OCI-LY7 (cell line): ENCODE measurements around the gene SOCS7. TPM values are rescaled to one million over a fixed set of nuclear protein-coding genes. Genes with fewer than 3 reads are reported as not detected.

Source experiments
- Bru-seq: library from RNA; stranded (reverse); fragments of 400-500 nt; gene quantifications from one replicate; lab custom pipeline; 2021; lab: Mats Ljungman, UMichigan
- BruChase-seq, 2 experiments: library from RNA; stranded (reverse); fragments of 400-500 nt; gene quantifications; one replicate each; lab custom pipeline; 2021; lab: Mats Ljungman, UMichigan
- BruUV-seq: library from RNA; stranded (reverse); fragments of 400-500 nt; replicated peaks from 2 replicates; lab custom pipeline; 2021; lab: Mats Ljungman, UMichigan
- CTCF ChIA-PET: fragments of 300-600 bp; sonication (Branson Sonifier 250); formaldehyde crosslinking; loops from one replicate; lab custom pipeline; 2022; ENCODE audit warnings: antibody characterized with exemption; ENCODE audit not compliant: unreplicated experiment; lab: Charles Lee
- POLR2A ChIA-PET: fragments of 300-600 bp; sonication (Branson Sonifier 250); formaldehyde crosslinking; loops from one replicate; lab custom pipeline; 2022; ENCODE audit warnings: antibody characterized with exemption; lab: Charles Lee
- DNase-seq: peaks from one replicate; pipeline ENCODE4 v3.0.0-alpha.2; 2015; ENCODE audit warnings: low spot score
- H2AFZ ChIP-seq: fragments of 200-600 bp; sonication (generic), shearing (Covaris generic); 2 replicates; pipeline ENCODE4 v1.6.1; 2014; ENCODE audit warnings: mild to moderate bottlenecking, antibody characterized with exemption, low read length, moderate library complexity
- H3K27ac ChIP-seq: fragments of 200-600 bp; sonication (generic); 2 replicates; pipeline ENCODE4 v1.5.1; 2014; ENCODE audit warnings: mixed run types, low read depth, mild to moderate bottlenecking, moderate library complexity, low read length, inconsistent platforms; ENCODE audit not compliant: poor library complexity, severe bottlenecking
- H3K36me3 ChIP-seq: fragments of 200-600 bp; sonication (generic); 2 replicates; pipeline ENCODE4 v1.6.1; 2014; ENCODE audit warnings: mild to moderate bottlenecking, antibody characterized with exemption, low read length, moderate library complexity, mixed read lengths; ENCODE audit not compliant: insufficient read depth
- H3K4me1 ChIP-seq: fragments of 200-600 bp; sonication (generic); 2 replicates; pipeline ENCODE4 v1.5.1; 2014; ENCODE audit warnings: mild to moderate bottlenecking, low read length; ENCODE audit not compliant: insufficient read depth, poor library complexity, severe bottlenecking
- H3K4me2 ChIP-seq: fragments of 200-600 bp; sonication (generic); 2 replicates; pipeline ENCODE4 v1.6.1; 2014; ENCODE audit warnings: mild to moderate bottlenecking, low read length
- H3K4me3 ChIP-seq: fragments of 200-600 bp; sonication (generic); 2 replicates; pipeline ENCODE4 v1.5.1; 2014; ENCODE audit warnings: mild to moderate bottlenecking, low read depth, low read length; ENCODE audit not compliant: poor library complexity, severe bottlenecking
- H3K79me2 ChIP-seq: fragments of 200-600 bp; sonication (generic); 2 replicates; pipeline ENCODE4 v1.6.1; 2016; ENCODE audit warnings: low read depth, mild to moderate bottlenecking, low read length, moderate library complexity, mixed read lengths; ENCODE audit not compliant: insufficient read depth
- H3K9me2 ChIP-seq: fragments of 200-600 bp; sonication (generic); 2 replicates; pipeline ENCODE4 v1.6.1; 2016; ENCODE audit warnings: mild to moderate bottlenecking, low read length, mixed read lengths; ENCODE audit not compliant: insufficient read depth
- H3K9me3 ChIP-seq: fragments of 200-600 bp; sonication (generic); 2 replicates; pipeline ENCODE4 v1.6.1; 2014; ENCODE audit warnings: mild to moderate bottlenecking, mixed run types, low read length, mixed read lengths
- H4K20me1 ChIP-seq: fragments of 200-600 bp; sonication (generic); 2 replicates; pipeline ENCODE4 v1.6.1; 2014; ENCODE audit warnings: mild to moderate bottlenecking, antibody characterized with exemption, low read length, moderate library complexity, mixed read lengths; ENCODE audit not compliant: insufficient read depth
- EZH2phosphoT487 ChIP-seq: fragments of 200-600 bp; sonication (generic); IDR thresholded peaks from 2 replicates; pipeline ENCODE4 v1.6.1; 2018; ENCODE audit warnings: low read depth, borderline replicate concordance, mild to moderate bottlenecking, mixed run types, antibody characterized with exemption, low read length, moderate library complexity, mixed read lengths
- intact Hi-C: fragments of 100-400 bp; cut with micrococcal nuclease; formaldehyde crosslinking; loops from one replicate; pipeline ENCODE4 v1.10.0; 2022; ENCODE audit not compliant: unreplicated experiment
- long read RNA-seq: library from polyadenylated mRNA; stranded (forward); transcript quantifications from one replicate; pipeline ENCODE4 v2.0.0, GENCODE V29; 2022
- total RNA-seq, 2 experiments: library from RNA; depleted of rRNA in 1 of 2; stranded (reverse); fragments of >200 nt in 1 of 2; shearing (Covaris generic) in 1 of 2; gene quantifications; 2 replicates each; pipeline ENCODE4 v1.2.3, GENCODE V29; 2014 to 2022
- TF ChIP-seq, protein P1 (sequence below): fragments of 200-600 bp; sonication (generic); conservative IDR thresholded peaks from 2 replicates; pipeline ENCODE4 v1.5.1; 2014; ENCODE audit warnings: mild to moderate bottlenecking, antibody characterized with exemption, low read length, moderate library complexity, mixed read lengths

SOCS7 gene
- 27.0 and 36.1 TPM in 2 replicates for total RNA-seq (2014; rRNA removed; shearing (Covaris generic))
- 39.1 and 44.9 TPM in 2 replicates for total RNA-seq (2022)
- percentile 68 among the genes with signal in this experiment for Bru-seq, nascent RNA
- BruChase-seq, experiment 1, labeled RNA remaining after a 6-hour chase: percentile 78 among the genes with signal in this experiment
- BruChase-seq, experiment 2, labeled RNA remaining after a 2-hour chase: percentile 80 among the genes with signal in this experiment
- long read RNA-seq, partial matches to known transcripts: 0 of 13 reads
- long read RNA-seq, other reads (novel, unspliced or antisense): 13 of 13 reads

GRCh38 chr17:38351412-38352222 is at the start of gene SOCS7:
Gene SOCS7, plus strand, starts transcription at chr17:38351844. Its CDS starts 209 bp downstream, at chr17:38352053.
- H3K4me1 ChIP-seq: peaks cover 48% of the 10 kb centered on the region
- peak within 1 kb of the TSS; percentile 35 for H3K27ac ChIP-seq
- H3K79me2 ChIP-seq: peaks cover 15% of the 10 kb centered on the region; the same call in 1 of the 2 replicates
- CTCF ChIA-PET: interaction anchor here (0.6 to 3.2 kb wide), 2 partner anchors 62 to 264 kb away, joined by 3 to 30 read pairs; no protein-coding TSS in a partner anchor
- peak within 1 kb of the TSS; percentile 89 for H3K4me2 ChIP-seq
- no peaks in the 10 kb centered on the region for H3K9me2 ChIP-seq
- peak within 1 kb of the TSS; percentile 89 for H3K4me3 ChIP-seq
- POLR2A ChIA-PET: interaction anchor here (1.0 to 5.3 kb wide), 2 partner anchors 27 to 42 kb away, joined by 3 to 38 read pairs; no protein-coding TSS in a partner anchor
- BruUV-seq: no TSS peak
- 0 out of 2 replicates have a peak, but pooled peaks cover 17% of the 10 kb centered on the region for H4K20me1 ChIP-seq
- DNase-seq: peak; percentile 93
- H2AFZ ChIP-seq: peak within 1 kb of the TSS; percentile 88
- no peaks in the 10 kb centered on the region for H3K36me3 ChIP-seq
- intact Hi-C loops: loop anchor here (1.0 to 5.0 kb wide), 2 partner anchors 26 to 141 kb away; no protein-coding TSS in a partner anchor
- TF ChIP-seq, protein P1, sequence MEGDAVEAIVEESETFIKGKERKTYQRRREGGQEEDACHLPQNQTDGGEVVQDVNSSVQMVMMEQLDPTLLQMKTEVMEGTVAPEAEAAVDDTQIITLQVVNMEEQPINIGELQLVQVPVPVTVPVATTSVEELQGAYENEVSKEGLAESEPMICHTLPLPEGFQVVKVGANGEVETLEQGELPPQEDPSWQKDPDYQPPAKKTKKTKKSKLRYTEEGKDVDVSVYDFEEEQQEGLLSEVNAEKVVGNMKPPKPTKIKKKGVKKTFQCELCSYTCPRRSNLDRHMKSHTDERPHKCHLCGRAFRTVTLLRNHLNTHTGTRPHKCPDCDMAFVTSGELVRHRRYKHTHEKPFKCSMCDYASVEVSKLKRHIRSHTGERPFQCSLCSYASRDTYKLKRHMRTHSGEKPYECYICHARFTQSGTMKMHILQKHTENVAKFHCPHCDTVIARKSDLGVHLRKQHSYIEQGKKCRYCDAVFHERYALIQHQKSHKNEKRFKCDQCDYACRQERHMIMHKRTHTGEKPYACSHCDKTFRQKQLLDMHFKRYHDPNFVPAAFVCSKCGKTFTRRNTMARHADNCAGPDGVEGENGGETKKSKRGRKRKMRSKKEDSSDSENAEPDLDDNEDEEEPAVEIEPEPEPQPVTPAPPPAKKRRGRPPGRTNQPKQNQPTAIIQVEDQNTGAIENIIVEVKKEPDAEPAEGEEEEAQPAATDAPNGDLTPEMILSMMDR: no peak
- TF ChIP-seq EZH2phosphoT487: no peak
- H3K9me3 ChIP-seq: no peaks in the 10 kb centered on the region

DNA sequence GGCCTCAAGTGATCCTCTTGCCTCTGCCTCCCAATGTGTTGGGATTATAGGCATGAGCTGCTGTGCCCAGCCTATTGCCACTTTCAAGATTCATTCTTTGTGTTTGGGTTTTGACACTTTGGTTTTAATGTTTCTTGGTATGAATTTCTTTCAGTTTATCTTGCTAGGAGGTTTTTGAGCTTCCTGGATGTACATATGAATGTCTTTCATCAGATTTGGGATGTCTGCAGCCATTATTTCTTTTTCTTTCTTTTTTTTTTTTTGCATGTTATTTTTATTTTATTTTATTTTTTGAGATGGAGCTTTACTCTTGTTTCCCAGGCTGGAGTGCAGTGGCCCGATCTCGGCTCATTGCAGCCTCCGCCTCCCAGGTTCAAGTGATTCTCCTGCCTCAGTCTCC is 36.1 kb upstream of the SOCS7 start:
- BruUV-seq: no TSS peak
- Histone ChIP-seq H4K20me1 (no peaks in the 10 kb centered on the region), H3K4me3 (no peak overlapping the region), H2AFZ (no peak overlapping the region), H3K79me2 (no peaks in the 10 kb centered on the region), H3K9me2 (no peaks in the 10 kb centered on the region), H3K9me3 (no peaks in the 10 kb centered on the region), H3K4me1 (no peaks in the 10 kb centered on the region), H3K27ac (no peak overlapping the region), H3K36me3 (peaks cover 42% of the 10 kb centered on the region), H3K4me2 (no peak overlapping the region)
- intact Hi-C loops: no loop called here
- ChIA-PET POLR2A (interaction anchor here (0.6 to 2.1 kb wide), 2 partner anchors 10 to 730 kb away, joined by 3 to 8 read pairs; no protein-coding TSS in a partner anchor), CTCF (no interaction called here)
- no peak for DNase-seq
- TF ChIP-seq, protein P1: no peak
